GM21423 (cell line): ENCODE results near the gene TGFB2.

ENCODE experiments used
- ATAC-seq: cut with Tn5 transposase; IDR thresholded peaks from one replicate; pipeline ENCODE4 v1.9.1; 2021; ENCODE audit warnings: mild to moderate bottlenecking, moderate library complexity; ENCODE audit not compliant: unreplicated experiment

The TGFB2 gene

DNA sequence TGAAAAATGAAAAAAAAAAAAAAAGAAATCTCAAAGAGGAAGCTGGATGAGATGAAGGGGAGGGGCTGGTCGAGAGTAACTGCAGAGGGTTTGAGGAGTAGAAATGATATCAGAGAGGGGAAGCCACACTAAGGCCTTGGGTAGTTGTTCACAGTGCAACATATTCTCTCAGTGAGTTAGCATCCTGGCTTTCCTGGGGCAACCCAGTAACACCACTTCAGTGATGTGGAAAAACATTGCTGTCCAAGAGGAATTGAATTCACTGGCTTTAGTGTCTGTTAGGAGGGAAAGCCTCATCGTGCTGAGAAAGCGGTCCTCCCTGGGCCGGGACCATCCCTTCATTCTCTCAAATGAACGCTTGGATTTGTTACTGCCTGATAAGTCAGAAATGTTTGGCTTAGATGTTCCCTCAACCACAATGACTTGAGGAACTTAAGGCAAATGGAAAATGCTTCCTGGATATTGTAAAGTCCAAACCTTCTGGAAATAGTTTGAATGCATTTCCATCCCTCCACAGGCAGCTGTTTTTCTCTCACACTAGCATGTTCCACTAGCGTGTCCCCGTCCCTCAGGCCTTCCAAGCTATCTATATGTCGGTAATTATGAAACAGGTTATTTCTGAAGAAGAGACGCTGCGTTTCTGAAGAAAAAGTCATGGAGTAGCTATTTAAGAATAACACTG, 12.2 kb downstream of the TGFB2 start:
- no peak for ATAC-seq

DNA sequence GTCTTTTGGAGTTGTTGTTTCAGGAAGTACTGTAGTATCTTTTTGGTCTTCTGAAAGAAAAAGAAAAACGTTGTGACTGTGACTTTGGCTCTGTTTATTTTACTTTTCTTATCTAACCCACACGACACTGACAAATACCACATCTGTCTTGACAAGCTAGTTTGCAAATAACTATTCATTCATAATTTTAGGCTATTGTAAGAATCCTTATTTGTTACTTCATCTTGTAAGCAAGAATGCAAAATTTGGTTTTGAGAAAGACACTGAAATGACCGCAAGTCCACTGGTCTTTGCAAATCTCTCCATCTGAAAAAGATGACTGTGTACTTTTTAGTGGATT, 12.7 kb downstream of the TGFB2 start:
- no peak for ATAC-seq

GRCh38 chr1:218361298-218362065, 16.3 kb downstream of the TGFB2 start:
- no peak for ATAC-seq

DNA sequence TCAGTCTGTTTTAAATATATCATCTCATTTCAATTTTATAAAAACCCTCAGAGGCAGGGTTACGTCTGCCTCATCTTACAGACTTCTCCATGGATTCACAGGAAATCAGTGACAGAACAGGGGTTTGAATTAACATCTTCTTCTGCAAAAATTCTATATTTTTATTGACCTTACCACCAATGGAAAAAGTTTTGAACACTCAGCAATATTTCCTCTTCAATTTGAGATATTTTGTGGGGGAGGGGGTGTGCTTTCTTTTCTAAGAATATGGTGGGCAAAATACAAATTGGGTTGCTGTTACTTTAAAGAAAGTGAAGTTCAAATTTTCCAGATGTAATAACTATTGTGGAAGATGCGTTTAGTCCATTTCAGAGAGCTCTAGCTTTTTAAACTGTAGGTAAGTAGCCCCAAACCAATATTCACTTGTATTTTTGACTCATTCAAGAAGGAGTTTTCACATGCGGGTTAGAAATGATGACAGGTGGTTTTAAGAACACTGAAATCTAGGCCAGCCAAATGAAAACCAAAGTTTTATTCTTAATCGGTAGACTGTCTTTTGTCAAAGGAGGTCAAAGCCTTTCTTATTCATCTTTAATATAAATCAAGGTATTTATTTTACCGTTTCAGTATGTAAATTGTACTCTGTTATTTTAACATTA, 17.4 kb downstream of the TGFB2 start:
- no peak for ATAC-seq

DNA sequence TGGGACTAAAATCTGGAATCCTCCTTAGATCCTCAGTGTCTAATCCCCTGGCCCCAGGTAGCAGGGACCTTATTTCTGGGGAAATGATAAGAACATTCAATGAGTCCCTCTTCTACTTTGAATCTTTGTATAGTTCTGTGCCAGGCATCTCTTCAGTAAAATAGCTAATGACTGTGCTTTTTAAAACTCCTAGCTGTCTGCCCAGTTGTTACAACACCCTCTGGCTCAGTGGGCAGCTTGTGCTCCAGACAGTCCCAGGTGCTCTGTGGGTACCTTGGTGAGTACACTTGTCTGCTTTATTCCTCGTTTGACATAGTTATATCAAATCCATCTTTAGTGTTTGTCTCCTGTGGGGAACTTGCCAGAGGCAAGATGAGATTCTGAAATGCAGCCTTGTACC, 18.0 kb downstream of the TGFB2 start:
- no peak for ATAC-seq

GRCh38 chr1:218364028-218364710, 19.0 kb downstream of the TGFB2 start:
- no peak for ATAC-seq

DNA sequence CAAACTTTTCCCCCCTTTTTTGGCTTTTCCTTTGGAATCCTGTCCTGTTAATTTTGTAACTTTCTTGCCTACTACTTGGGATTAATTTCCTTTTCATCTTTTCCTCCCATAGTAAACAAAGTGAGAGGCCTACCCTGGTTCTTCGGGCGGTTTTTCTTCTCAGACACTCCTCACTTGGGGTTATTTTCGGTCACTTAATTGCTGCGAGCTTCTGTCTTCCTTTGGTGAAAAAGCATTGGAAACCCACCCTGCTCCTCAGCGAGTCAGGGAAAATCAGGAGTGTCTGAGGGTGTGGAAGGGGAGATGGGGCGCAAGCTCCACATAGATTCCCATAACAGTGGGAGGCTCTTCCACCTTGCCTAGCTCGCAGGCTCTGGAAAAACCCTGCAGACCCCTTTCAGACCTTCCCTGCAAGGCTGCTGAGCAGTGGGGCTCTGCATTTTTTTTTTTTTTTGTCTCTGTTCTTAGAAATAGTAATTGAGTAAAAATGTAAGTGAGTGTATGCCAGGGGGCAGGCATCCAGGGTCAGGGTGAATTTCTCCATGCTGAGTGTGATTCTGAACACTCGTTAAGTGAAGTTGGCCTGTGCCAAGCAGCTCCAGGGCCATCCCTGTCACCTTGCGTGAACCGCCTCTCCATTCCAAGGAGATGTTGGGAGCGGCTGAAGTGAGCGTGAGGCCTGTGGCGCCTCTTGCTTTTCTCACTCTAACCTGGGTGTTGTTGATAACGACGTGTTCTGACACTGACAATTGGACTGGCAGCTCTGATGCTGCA, 20.3 kb downstream of the TGFB2 start:
- no peak for ATAC-seq

GRCh38 chr1:218366322-218367052, 21.4 kb downstream of the TGFB2 start:
- no peak for ATAC-seq

DNA sequence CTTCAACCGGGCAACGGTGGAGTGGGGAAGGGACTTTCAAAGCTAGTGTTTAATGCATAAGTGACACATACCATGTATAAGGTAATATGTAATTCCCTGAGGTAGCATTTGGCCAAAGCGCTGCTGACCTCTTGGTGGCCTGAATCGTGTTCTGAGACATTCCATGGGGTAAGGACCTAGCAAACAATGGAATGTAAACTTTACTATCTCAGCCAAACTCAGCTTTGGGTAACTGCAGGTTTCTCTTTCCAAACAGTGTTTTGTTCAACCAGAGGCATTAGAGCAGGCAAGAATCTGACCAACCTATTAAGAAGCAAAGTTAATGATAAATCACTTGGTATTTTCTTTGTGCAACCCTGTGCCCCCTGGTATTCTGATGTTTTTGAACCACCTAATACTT, 22.0 kb downstream of the TGFB2 start:
- ATAC-seq = no peak

- no peak for ATAC-seq
Observed at GRCh38 chr1:218368686-218369085, 23.6 kb downstream of the TGFB2 start.

GRCh38 chr1:218369688-218370511, 24.8 kb downstream of the TGFB2 start:
- no peak for ATAC-seq

- no peak for ATAC-seq
Observed at GRCh38 chr1:218371927-218372672, 27.0 kb downstream of the TGFB2 start.

GRCh38 chr1:218374401-218375353, 29.5 kb downstream of the TGFB2 start:
- ATAC-seq = no peak

GRCh38 chr1:218376722-218377121, 31.6 kb downstream of the TGFB2 start:
- peak; percentile 10 for ATAC-seq

DNA sequence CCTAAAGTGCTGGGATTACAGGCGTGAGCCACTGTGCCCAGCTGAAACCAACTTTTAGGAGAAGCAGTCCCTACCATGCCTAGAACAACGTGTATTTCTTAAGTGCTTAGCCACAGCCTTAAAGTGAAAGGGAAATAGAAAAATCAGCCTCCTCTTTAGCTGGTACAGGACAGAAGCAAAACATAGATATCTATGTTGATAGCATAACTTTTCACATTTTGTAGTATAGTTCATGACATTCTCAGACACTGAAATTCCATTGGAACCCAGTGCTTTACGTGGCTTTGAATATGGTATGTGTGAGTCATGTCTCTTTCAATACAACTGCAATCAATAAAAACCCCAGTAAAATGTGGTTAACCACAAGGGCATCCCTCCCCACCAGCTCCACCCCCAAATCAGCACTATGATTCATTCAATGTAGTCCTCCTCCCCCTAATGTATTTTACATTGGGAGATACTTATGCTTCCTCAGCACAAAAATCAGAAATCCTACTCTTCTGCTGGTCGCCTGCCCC, 32.1 kb downstream of the TGFB2 start:
- ATAC-seq = peak; percentile 83

DNA sequence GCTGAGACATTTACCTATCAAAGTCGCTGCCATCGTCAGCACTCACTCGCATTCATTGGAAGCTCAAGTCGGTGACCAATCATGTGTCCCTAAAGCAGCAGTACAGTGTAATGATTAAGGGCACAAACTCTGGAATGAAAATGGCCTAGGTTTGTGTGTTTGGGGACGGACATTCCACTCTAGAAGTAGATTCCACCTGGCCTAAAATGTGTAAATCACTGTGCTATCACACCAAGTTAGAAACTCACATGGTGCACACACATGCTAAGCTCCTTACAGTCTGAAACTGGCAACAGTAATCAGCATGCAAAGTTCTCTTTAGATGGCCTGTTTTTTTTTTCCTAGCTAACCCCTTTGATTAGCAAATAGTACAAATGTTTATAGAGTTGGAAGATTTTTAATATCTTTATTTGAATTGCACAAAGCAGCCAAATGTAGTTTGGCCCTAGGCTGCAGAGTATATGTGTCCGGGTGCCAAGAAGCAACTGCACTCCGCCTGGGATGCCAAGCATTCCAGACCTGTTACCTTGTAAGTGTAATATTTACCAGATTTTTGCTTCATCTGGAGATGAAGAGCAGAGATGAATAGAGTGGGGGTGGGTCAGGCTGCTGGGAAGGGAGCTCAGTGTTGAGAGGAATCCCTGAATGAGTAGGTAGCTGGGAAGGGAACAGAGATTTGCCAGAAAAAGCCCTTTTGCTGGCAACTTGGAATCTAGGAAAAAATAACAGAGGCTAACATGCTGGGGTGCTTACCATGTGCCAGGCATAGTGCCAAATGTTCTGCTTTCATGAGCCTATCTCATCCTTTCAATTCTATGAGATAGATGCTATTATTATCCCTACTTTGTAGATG, 35.2 kb downstream of the TGFB2 start:
- ATAC-seq = no peak
